Esophagus mucosa (tissue), 1 donor: ENCODE data around the gene UBE3B. TPM values are rescaled to one million over a fixed set of nuclear protein-coding genes. Genes with fewer than 3 reads are reported as not detected.

ENCODE experiments used
- ATAC-seq: fragments of 200-7000 bp; cut with Tn5 transposase; one replicate; pipeline ENCODE4 v1.9.1; 2020
- total RNA-seq: library from RNA; stranded (reverse); gene quantifications from one replicate; pipeline ENCODE4 v1.2.4, GENCODE V29; 2023
- donor health status: DM: yes; HTN: yes; CAD: no.

UBE3B gene
- total RNA-seq, 1 donor from 2014 or later = 29.6 TPM

- ATAC-seq = no peak
Observed at GRCh38 chr12:109577311-109577710, 99.9 kb downstream of the UBE3B start.

DNA sequence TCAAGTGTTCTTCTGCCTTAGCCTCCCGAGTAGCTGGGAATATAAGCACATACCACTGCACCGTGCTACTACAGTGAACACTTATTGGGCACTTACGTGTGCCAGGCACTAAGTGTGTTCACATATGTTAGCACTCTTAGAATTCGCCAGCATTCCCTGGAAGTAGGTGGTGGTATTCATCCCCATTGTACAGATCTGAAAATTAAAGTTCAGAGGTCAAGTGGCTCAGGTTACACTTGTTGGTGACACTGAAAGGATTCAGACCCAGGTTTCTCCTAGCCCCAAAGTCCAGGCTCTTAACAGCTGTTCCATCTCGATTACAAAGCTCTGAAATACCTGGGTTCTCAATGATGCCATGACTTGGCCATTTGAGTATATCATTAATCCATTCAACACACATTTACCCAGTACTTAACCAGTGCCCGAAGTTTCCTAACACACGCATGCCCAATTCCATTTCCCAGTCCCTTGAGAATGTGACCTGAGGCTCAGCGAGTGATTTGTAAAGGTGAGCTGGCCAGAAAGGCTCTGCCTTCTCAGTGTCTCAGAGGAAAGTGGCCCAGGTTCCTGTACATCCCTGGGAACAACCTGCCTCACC, 101.0 kb downstream of the UBE3B start:
- ATAC-seq = no peak

DNA sequence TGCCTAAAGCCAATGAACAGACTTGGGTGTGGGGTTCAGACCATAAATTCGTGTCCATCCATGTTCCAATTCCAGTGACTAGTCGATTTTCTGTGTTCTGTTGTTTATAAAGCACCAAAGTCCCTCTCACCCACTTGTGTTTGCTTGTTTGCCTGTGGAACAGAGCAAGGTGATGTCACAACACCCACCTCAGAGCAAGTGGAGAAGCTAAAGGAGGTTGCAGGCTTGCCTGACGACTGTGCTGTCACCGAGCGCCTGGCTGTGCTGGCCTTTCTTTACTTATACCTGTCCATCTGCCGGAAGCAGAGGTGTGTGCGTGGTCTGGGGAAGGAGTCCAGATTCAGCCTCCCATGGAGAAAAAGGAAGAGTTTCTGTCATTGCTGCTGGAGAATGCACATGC, 102.2 kb downstream of the UBE3B start:
- ATAC-seq = no peak

DNA sequence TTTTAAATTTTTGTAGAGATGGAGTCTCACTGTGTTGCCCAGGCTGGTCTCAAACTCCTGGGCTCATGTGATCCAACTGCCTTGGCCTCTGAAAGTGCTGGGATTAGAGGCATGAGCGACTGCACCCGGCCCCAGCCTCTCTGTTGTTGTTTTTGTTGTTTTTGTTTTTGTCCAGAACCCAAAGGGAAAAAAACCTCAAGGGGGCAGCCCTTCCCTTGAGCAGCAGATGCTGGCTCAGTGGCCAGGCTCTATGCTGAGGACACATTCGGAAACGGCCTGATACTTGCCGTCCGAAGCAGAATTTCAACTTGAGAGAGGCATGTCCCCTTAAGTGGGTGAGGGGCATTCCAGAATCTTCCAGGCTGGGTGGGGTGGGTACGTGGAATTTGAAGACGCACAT, 102.8 kb downstream of the UBE3B start:
- no peak for ATAC-seq

DNA sequence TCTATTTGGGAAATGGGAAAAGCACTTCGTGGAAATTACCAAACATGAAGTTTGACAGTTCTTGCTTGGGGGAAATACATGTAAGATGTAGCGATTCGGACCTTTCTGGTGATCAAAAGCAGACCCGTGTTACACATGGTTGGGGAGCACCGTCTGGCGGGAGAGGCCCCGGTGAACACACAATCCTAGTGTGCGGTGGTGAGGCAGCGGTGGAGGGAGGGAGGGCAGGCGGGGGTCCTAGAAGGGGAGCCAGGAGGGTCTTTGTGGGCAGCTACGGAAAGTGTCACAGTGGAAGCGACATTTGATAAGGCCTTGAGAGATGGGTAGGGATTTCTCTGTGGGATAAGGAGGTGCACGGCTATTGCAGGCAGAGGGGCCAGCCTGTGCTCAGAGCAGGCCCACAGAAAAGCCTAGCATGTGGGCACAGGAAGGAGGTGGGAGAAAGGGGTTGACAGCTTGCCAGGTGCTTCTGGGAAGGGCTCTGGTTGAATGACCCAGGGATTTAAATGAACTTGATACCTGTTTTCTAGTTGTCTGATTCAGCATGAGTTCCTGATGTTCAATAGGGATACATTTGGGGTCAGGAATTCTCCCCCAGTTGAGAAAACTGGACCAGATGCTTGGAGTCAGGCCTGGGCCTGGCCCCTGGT, 103.4 kb downstream of the UBE3B start:
- no peak for ATAC-seq

- ATAC-seq = no peak
Observed at GRCh38 chr12:109581334-109581691, 103.9 kb downstream of the UBE3B start.

- peak; percentile 89 for ATAC-seq
Observed at GRCh38 chr12:109581856-109582255, 104.4 kb downstream of the UBE3B start.

DNA sequence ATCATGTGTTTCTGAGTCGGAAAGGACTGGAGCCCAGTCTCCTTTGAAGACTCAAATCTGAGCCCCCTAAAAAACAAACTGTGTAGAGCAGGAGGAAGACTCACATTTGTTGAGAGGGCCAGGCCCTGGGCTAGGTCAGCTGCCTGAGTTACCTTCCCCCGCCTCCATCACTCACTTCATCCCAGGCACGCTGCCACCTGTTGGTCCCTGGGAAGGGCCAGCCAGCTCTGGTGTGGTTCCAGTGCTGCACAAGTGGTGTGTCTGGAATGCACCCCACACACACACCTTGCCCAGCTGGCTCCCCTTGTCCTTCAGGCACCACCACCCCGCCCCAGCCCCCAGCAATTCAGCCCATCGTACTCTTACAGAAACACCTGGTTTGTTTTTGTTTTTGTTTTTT, 105.2 kb downstream of the UBE3B start:
- peak; percentile 81 for ATAC-seq

- no peak for ATAC-seq
Observed at GRCh38 chr12:109583733-109584132, 106.3 kb downstream of the UBE3B start.

Other genes starting within 250 kb of the UBE3B start
- not detected for gene FOXN4, start 168.3 kb upstream of the UBE3B start, total RNA-seq
- gene MYO1H, start 129.7 kb upstream of the UBE3B start, total RNA-seq = 1.0 TPM
- gene KCTD10, start 334 bp upstream of the UBE3B start, total RNA-seq = 51.7 TPM
- 74.2 TPM for gene MMAB, start 95.9 kb downstream of the UBE3B start, total RNA-seq
- 55.2 TPM for gene MVK, start 96.2 kb downstream of the UBE3B start, total RNA-seq
- gene FAM222A, start 236.2 kb downstream of the UBE3B start, total RNA-seq = 5.4 TPM